Measurements from ENCODE around the gene FAM53B.
A peak's percentile ranks its signal among the peaks of the same experiment; 100 is the strongest.

FAM53B gene

GRCh38 chr10:124665091-124665490 lies 79.1 kb downstream of the FAM53B start:
- DNase-seq (ENCODE audit: low read depth in 2 of 2, low spot score in 1 of 2), result no peak

- no peak for DNase-seq (ENCODE audit: low read depth in 2 of 2, low spot score in 1 of 2)
These were observed 80.3 kb downstream of the FAM53B start for GRCh38 chr10:124663766-124664360.

DNA sequence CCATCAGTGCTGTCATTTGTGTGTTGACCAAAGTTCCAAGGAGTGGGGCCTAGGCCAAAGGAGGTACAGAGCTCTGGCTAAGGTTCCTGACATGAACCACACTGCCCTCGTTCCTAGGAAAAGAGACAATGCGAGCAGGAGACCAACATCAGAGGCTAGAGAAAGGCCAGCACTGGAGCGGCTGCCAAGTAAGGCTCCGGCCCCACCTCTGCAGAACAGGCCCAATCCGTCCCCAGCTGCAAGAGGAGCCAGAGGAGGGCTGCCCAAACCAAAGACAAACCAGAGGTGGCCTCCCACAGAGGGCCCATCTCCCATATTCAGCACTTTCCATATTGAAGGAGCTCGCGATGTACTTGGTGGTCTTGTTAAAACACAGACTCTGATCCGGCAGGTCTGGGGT lies 81.0 kb downstream of the FAM53B start:
- DNase-seq (ENCODE audit: low read depth in 2 of 2, low spot score in 1 of 2), result no peak

DNA sequence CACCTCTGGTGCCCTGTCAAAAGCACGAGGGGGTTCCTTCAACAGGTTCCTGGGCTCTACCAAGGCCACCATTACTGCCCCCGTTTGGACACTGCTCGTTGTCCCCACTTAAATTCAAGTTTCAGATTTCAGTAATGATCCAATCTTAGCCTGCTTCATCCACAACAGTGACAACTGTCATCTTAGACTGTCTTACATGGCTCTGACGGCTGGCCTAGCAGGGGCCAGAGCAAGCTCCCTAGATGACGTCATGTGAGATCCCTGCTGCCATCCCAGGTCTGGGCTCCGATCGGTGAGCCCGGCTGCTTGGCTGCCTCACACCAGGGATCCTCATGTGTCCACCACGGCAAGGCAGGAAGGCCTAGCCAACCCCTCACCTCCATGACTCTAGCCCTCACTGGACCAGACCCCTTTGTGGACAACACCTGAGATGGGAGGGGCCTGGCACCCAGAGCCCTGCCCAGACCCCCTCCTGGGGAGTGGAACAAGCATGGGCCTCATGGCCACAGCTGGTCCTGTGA lies 82.5 kb downstream of the FAM53B start:
- DNase-seq (ENCODE audit: low read depth in 2 of 2, low spot score in 1 of 2), result no peak

DNA sequence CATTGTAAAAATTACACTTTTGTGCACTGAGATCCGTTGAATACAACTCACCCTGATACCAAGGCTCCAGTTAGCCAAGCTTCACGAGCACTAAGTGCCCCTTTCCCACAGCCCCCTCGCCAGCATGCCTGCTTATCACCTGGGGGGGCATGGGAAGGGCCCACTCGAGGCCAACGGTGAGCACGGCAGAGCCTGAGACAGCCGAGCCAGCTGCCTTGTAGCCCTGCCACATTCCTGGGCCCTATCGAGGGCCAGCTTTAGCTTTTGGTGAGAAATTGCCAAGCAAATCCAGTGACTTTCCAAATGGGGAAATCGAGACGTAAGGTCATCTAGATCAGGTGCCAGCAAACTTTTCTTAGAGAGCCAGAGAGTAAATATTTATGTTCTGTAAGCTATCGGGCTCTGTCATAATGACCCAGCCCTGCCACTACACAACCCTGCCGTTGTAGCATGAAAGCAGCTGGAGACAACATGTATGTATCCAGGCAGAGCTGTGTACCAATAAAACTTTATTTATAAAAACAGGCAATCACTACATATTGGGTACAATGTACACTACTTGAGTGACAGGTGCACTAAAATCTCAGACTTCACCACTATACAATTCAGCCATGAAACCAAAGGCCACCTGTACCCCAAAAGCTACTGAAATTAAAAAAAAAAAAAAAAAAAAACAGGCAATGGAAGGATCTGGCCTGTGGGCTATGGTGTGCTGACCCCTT lies 83.6 kb downstream of the FAM53B start:
- no peak for DNase-seq (ENCODE audit: low read depth in 2 of 2, low spot score in 1 of 2)

DNA sequence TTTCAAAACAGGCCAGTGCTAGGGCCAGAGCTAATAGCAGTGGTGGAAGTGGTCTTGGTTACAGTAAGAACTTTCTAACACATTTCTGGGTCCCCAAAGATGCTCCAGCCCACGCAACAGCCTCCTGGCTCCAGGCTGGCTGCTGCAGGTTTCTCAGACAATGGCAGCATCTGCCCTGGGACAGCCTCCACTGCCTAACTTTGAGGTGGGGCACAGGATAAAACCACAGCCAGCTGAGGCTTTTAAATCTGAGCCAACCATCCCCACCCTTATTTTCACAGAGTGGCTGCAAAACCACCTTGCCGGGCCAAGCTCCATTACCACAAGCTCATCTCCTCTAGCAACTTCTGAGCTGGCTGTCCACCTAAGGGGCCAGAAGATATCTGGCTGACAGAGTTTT lies 84.8 kb downstream of the FAM53B start:
- DNase-seq (ENCODE audit: low read depth in 2 of 2, low spot score in 1 of 2), result no peak

GRCh38 chr10:124658591-124659242 lies 85.5 kb downstream of the FAM53B start:
- DNase-seq (ENCODE audit: low read depth in 2 of 2, low spot score in 1 of 2), result no peak

GRCh38 chr10:124657806-124658205 lies 86.4 kb downstream of the FAM53B start:
- DNase-seq (ENCODE audit: low read depth in 2 of 2, low spot score in 1 of 2), result no peak

- no peak for DNase-seq (ENCODE audit: low read depth in 2 of 2, low spot score in 1 of 2)
These were observed 87.6 kb downstream of the FAM53B start for GRCh38 chr10:124656541-124656940.

DNA sequence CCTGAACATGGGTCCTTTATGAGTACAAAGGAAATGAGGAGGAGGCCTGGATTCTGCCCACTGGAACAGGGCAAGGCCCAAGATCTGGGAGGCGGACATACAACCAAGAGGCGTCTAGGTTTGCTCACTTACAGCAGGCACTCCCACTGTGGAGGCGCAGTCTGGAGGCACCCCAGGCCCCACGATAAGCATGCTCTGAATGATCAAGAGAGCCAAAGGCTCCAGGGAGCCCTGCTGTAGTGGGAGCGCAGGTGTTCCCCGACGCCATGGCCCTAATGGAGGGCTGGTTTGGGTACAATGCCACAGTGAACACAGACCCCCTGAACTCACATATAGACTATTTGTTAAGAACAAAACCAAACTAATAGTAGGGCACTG lies 88.1 kb downstream of the FAM53B start:
- DNase-seq (ENCODE audit: low read depth in 2 of 2, low spot score in 1 of 2), result no peak

DNA sequence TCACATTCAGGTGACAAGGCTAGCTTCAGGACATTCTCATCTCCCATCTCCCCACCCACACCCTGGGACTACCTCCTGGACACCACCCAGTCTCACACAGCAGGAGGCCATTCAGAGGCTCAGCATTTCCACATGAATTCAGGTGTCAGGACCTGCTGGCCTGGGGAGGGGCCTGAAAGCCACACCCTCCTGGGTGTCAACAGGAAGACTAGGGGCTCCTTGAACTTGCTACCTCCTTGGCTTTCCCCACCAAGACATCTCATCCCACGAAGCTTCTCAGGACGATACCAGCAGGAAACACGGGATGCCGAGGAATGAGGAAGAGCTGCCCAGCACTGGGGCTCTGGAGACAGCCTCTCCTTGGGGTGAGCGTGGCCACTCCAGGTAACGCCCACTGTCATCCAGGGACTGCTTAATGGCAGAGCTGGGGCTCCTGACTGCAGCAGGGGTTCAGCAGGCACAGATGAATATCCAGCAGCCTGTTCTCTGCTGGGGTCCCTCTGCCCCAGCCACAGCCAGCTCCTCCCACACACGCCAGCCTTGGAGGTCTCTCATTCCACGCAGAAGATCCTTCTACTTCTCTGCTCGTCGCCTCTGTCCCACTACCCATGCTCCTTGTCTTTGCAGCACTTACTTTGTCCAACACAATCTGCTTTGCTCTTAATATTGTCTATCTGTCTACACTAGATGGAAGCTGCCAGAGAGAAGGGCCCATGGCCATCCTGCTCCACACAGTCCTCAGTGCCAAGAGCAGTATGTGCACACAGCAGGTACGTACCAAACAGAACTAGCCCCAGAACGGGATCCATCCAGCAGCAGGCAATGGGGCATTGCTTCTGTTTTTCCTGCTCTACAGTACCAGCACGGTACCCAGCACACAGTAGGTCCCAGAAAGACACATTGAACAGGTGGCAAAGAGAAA lies 88.7 kb downstream of the FAM53B start:
- DNase-seq (ENCODE audit: low read depth in 2 of 2, low spot score in 1 of 2), result no peak

GRCh38 chr10:124654686-124655085 lies 89.5 kb downstream of the FAM53B start:
- no peak for DNase-seq (ENCODE audit: low read depth in 2 of 2, low spot score in 1 of 2)

- DNase-seq (ENCODE audit: low read depth in 2 of 2, low spot score in 1 of 2), result no peak
These were observed 90.1 kb downstream of the FAM53B start for GRCh38 chr10:124653811-124654651.

DNA sequence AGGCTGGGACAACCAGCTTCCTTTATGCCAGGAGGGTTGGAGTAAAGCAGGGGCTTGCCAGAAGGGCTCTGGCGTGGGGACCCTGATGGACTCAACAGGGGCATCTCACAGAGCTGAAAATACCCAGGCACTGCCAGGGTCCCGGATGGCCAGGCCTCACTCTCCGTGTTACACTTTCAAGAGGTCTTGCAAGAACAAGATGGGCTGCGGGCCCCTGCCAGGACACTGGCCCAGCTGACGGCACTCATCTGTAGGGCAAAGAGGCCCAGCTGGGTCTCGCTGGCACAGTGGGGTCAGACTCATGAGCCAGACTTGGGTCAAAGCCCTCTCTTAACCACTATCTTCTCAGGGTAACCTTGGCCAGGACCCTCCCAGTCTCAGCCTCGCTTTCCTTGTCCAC lies 90.9 kb downstream of the FAM53B start:
- DNase-seq (ENCODE audit: low read depth in 2 of 2, low spot score in 1 of 2), result no peak

GRCh38 chr10:124652701-124653100 lies 91.5 kb downstream of the FAM53B start:
- DNase-seq (ENCODE audit: low read depth in 2 of 2, low spot score in 1 of 2), result no peak

DNA sequence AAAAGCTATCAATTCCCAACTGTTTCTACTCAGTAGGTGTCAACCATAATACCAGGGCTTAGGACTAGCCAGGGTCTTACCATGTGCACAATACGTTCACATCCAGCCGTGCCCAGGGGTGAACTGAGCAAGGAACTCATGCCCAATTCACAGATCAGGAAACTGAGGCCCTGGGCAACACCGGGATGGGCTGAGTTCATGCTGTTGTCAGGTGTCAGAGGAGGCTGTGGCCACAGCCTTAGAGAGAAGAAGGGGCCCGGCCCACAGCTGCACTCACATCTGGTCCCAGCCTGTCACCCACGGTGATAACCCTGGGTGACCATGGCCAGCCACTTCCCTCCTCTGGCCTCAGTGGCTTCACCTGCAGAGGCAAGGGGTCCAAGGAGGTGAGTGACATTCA lies 92.0 kb downstream of the FAM53B start:
- DNase-seq (ENCODE audit: low read depth in 2 of 2, low spot score in 1 of 2), result no peak

DNA sequence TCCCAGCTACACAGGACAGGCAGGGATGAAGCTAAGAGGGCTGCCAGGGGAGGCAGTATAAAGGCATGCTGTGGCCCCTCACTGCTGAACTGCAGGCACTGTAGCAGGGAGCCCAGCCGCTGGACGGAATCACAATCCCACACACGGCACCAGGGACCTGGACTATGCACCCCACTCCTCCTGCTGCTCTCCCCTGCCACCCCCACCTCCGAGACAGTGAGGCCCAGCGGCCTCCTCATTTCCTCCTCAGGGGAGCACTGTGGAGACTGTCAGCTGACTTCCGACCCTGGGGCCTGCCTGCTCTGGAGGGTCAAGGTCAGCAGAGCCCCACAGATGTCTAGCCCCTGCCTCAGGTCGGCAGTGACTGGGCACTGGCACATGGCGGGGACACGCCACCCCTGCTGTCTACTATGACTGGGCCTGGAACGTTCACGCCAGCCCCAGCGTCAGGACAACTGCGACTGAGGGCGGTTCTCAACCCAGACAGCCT lies 92.7 kb downstream of the FAM53B start:
- no peak for DNase-seq (ENCODE audit: low read depth in 2 of 2, low spot score in 1 of 2)

GRCh38 chr10:124650820-124651401 lies 93.3 kb downstream of the FAM53B start:
- DNase-seq (ENCODE audit: low read depth in 2 of 2, low spot score in 1 of 2), result peak; percentile 52 to 62

DNA sequence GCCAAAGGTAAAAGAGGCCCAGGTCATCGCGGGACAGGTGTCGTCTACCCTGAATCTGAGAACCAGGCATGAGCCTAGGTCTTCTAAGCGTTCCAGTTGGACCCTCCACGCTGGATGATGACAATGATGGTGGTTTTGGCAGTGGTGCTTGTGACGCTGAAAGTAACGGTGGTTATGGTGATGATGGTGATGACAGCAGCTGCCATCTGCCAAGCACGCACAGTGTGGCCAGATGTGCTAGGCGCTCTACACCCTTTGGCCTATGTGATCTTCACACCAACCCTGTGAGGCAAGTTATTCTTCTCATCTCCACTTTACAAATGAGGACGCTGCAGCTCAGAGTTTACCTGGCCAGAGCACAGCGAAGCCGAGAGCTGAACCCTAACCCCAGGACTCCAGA lies 93.9 kb downstream of the FAM53B start:
- no peak for DNase-seq (ENCODE audit: low read depth in 2 of 2, low spot score in 1 of 2)

DNA sequence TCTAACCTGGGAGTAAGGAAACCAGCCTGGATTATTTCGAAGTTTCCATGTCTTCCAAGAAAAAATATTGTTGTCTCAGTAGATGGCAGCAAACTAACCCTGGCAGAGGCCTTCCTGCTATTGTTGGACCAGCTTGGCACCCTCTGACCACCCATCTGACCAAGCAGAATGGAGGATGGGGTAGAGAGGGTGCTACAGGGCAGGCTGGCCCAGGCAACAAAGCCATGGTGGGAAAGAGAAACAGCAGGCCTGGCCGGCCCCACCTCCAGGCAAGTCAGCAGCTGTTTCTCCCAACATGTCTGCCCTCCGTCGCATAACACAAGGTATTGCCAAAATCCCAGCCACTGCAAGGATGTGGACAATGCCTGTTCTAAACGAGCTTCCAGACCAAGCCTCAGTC lies 95.0 kb downstream of the FAM53B start:
- DNase-seq (ENCODE audit: low read depth in 2 of 2, low spot score in 1 of 2), result no peak
